ENCODE data around the gene FAM107A. TPM values are rescaled to one million over a fixed set of nuclear protein-coding genes. Genes with fewer than 3 reads are reported as not detected.

FAM107A gene
- polyA plus RNA-seq, 1 donor (not counting 4 experiments of a cell fraction or from before 2014, with no cell fraction given), result not detected

DNA sequence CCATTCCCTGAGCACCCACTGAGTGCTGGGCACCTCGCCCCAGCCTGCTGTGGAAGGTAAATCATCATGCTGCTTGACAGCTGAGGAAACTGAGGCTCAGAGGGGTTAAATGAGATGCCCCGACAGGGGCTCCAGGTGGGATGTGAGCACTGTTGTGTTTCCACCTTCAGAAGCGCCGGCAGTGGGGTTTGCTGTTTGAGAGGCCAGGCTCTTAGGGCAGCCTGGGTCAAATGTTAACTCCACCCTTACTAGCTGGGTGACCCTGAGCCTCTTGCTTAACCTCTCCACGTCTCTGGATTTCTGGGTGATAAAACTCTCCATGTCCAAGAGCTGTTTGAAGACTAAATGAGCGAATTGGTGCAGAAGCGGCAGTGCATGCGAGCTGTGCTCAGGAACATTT lies 46.3 kb upstream of the FAM107A start:
- Histone ChIP-seq H3K79me2 (ENCODE audit: control insufficient read depth, insufficient read depth, low read length) (no peaks in the 10 kb centered on the region), H3K36me3 (ENCODE audit: control insufficient read depth in 2 of 2, extremely low read depth in 1 of 2, insufficient read depth in 2 of 2, low read length in 2 of 2) (no peaks in the 10 kb centered on the region), H3K27me3 (ENCODE audit: control insufficient read depth, extremely low read depth, insufficient read depth, low read length) (peaks cover 25% of the 10 kb centered on the region), H3K9ac (ENCODE audit: control insufficient read depth, extremely low read depth, insufficient read depth, low read length) (no peak overlapping the region), H3K9me1 (ENCODE audit: control insufficient read depth, extremely low read depth, insufficient read depth, low read length) (no peaks in the 10 kb centered on the region), H3K27ac (ENCODE audit: control insufficient read depth, insufficient read depth, low read length) (no peak overlapping the region), H2AFZ (ENCODE audit: control insufficient read depth, low read length) (no peak overlapping the region), H3K4me3 (ENCODE audit: control insufficient read depth in 2 of 3, extremely low read depth in 1 of 3, insufficient read depth in 2 of 3, low read depth in 1 of 3, low read length in 3 of 3) (no peak overlapping the region), H3K4me2 (ENCODE audit: control insufficient read depth, extremely low read depth, insufficient read depth, low read depth, low read length) (no peak overlapping the region), H3K4me1 (ENCODE audit: control insufficient read depth, extremely low read depth, insufficient read depth, low read length) (no peaks in the 10 kb centered on the region), H3K9me3 (ENCODE audit: control insufficient read depth, low read depth, low read length) (no peaks in the 10 kb centered on the region), H4K20me1 (ENCODE audit: control insufficient read depth, extremely low read depth, insufficient read depth, low read length) (no peaks in the 10 kb centered on the region)
- FAIRE-seq (no peak), DNase-seq (ENCODE audit: low read depth, low spot score) (no peak)
- dilution Hi-C loops (cut with MboI; ENCODE audit: extremely low pct_ligation_motif_present, low sequenced_read_pairs), result no loop called here
- TF ChIP-seq, protein P1, sequence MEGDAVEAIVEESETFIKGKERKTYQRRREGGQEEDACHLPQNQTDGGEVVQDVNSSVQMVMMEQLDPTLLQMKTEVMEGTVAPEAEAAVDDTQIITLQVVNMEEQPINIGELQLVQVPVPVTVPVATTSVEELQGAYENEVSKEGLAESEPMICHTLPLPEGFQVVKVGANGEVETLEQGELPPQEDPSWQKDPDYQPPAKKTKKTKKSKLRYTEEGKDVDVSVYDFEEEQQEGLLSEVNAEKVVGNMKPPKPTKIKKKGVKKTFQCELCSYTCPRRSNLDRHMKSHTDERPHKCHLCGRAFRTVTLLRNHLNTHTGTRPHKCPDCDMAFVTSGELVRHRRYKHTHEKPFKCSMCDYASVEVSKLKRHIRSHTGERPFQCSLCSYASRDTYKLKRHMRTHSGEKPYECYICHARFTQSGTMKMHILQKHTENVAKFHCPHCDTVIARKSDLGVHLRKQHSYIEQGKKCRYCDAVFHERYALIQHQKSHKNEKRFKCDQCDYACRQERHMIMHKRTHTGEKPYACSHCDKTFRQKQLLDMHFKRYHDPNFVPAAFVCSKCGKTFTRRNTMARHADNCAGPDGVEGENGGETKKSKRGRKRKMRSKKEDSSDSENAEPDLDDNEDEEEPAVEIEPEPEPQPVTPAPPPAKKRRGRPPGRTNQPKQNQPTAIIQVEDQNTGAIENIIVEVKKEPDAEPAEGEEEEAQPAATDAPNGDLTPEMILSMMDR (optimal IDR thresholded peaks at IDR 0.05 in 1 of 3, IDR thresholded peaks at IDR 0.05 in 1 of 3, conservative IDR thresholded peaks at IDR 0.05 in 1 of 3; ENCODE audit: extremely low read depth in 1 of 3, insufficient read depth in 2 of 3, low read length in 3 of 3), result no peak
- no peak for TF ChIP-seq EZH2 (IDR thresholded peaks at IDR 0.05; ENCODE audit: low read length)

- dilution Hi-C loops (cut with MboI; ENCODE audit: extremely low pct_ligation_motif_present, low sequenced_read_pairs), result no loop called here
- no peak for FAIRE-seq
- H3K27me3 ChIP-seq (ENCODE audit: control insufficient read depth, extremely low read depth, insufficient read depth, low read length), result peaks cover 22% of the 10 kb centered on the region
Observed at GRCh38 chr3:58622892-58623291, 45.7 kb upstream of the FAM107A start.

More at GRCh38 chr3:58622892-58623291, 45.7 kb upstream of the FAM107A start:
- Histone ChIP-seq H4K20me1 (ENCODE audit: control insufficient read depth, extremely low read depth, insufficient read depth, low read length) (no peaks in the 10 kb centered on the region), H2AFZ (ENCODE audit: control insufficient read depth, low read length) (no peak overlapping the region), H3K36me3 (ENCODE audit: control insufficient read depth in 2 of 2, extremely low read depth in 1 of 2, insufficient read depth in 2 of 2, low read length in 2 of 2) (no peaks in the 10 kb centered on the region), H3K4me3 (ENCODE audit: control insufficient read depth in 2 of 3, extremely low read depth in 1 of 3, insufficient read depth in 2 of 3, low read depth in 1 of 3, low read length in 3 of 3) (no peak overlapping the region), H3K9ac (ENCODE audit: control insufficient read depth, extremely low read depth, insufficient read depth, low read length) (no peak overlapping the region), H3K79me2 (ENCODE audit: control insufficient read depth, insufficient read depth, low read length) (no peaks in the 10 kb centered on the region), H3K4me1 (ENCODE audit: control insufficient read depth, extremely low read depth, insufficient read depth, low read length) (no peaks in the 10 kb centered on the region), H3K4me2 (ENCODE audit: control insufficient read depth, extremely low read depth, insufficient read depth, low read depth, low read length) (no peak overlapping the region), H3K9me3 (ENCODE audit: control insufficient read depth, low read depth, low read length) (no peaks in the 10 kb centered on the region), H3K9me1 (ENCODE audit: control insufficient read depth, extremely low read depth, insufficient read depth, low read length) (no peaks in the 10 kb centered on the region), H3K27ac (ENCODE audit: control insufficient read depth, insufficient read depth, low read length) (no peak overlapping the region)
- TF ChIP-seq, protein P1 (optimal IDR thresholded peaks at IDR 0.05 in 1 of 3, IDR thresholded peaks at IDR 0.05 in 1 of 3, conservative IDR thresholded peaks at IDR 0.05 in 1 of 3; ENCODE audit: extremely low read depth in 1 of 3, insufficient read depth in 2 of 3, low read length in 3 of 3), result no peak
- TF ChIP-seq EZH2 (IDR thresholded peaks at IDR 0.05; ENCODE audit: low read length), result no peak
- no peak for DNase-seq (ENCODE audit: low read depth, low spot score)
